HCT116 (cell line): ENCODE measurements around the gene DND1. TPM values are rescaled to one million over a fixed set of nuclear protein-coding genes. Genes with fewer than 3 reads are reported as not detected.
"Not testable (repeated sequence)": the region's sequence is repeated elsewhere in the genome, so short reads cannot be mapped to it uniquely, and the experiment has no call there.

Source experiments
- ATAC-seq: fragments of 200-7000 bp; cut with Tn5 transposase; 2 replicates; pipeline ENCODE4 v1.9.1; 2020; ENCODE audit warnings: mild to moderate bottlenecking, moderate library complexity
- BruUV-seq: library from RNA; stranded (reverse); fragments of 400-500 nt; replicated peaks from 2 replicates; lab custom pipeline; 2021; lab: Mats Ljungman, UMichigan
- CTCF ChIA-PET: fragments of 300-600 bp; sonication (Branson Sonifier 250); formaldehyde crosslinking; loops from one replicate; lab custom pipeline; 2021; ENCODE audit warnings: antibody characterized with exemption; lab: Charles Lee
- POLR2A ChIA-PET: fragments of 300-600, 350-600 bp; sonication (Branson Sonifier 250); formaldehyde crosslinking; loops from one replicate; lab custom pipeline; 2021; ENCODE audit warnings: antibody characterized with exemption; lab: Charles Lee
- RAD21 ChIA-PET, 2 experiments: fragments of 300-600 bp; sonication (Branson Sonifier 250); formaldehyde crosslinking; loops; one replicate each; lab custom pipeline; 2023; ENCODE audit warnings: low total read pairs in 2 of 2; ENCODE audit not compliant: uncharacterized antibody in 2 of 2, unreplicated experiment in 2 of 2, low non-redundant PET in 1 of 2; lab: Charles Lee
- DNase-seq: peaks from one replicate; pipeline ENCODE4 v3.0.0-alpha.2; 2010; ENCODE audit warnings: low read depth, low spot score
- H2AFZ ChIP-seq: fragments of 200-600 bp; shearing (Covaris generic), sonication (generic); 2 replicates; pipeline ENCODE4 v1.6.1; 2017; ENCODE audit warnings: low read depth, mixed run types, mixed read lengths, antibody characterized with exemption, low read length; ENCODE audit not compliant: poor library complexity, severe bottlenecking
- H3K27ac ChIP-seq: 2 replicates; pipeline ENCODE4 v1.5.1; 2012; ENCODE audit warnings: low read depth, low read length
- H3K27me3 ChIP-seq: fragments of 200-600 bp; sonication (generic); 2 replicates; pipeline ENCODE4 v1.6.1; 2016; ENCODE audit warnings: mixed run types, low read length, mixed read lengths; ENCODE audit not compliant: insufficient read depth
- H3K36me3 ChIP-seq, 2 experiments: fragments of 200-500 bp in 1 of 2; fragments of 200-600 bp in 1 of 2; sonication (Bioruptor generic) in 1 of 2; sonication (generic) in 1 of 2; 2 replicates each; pipeline versions ENCODE4 v1.5.1 to v1.6.1; 2014 to 2016; ENCODE audit warnings: low read length in 2 of 2, inconsistent platforms in 1 of 2, mixed read lengths in 1 of 2, mixed run types in 1 of 2; ENCODE audit not compliant: insufficient read depth in 2 of 2, control insufficient read depth in 1 of 2
- H3K4me1 ChIP-seq, 2 experiments: fragments of 200-600 bp in 1 of 2; sonication (generic) in 1 of 2; 2 replicates each; pipeline versions ENCODE4 v1.5.1 to v1.6.1; 2012 to 2017; ENCODE audit warnings: low read length in 2 of 2, inconsistent platforms in 1 of 2, mild to moderate bottlenecking in 1 of 2, mixed read lengths in 1 of 2, mixed run types in 1 of 2, moderate library complexity in 1 of 2; ENCODE audit not compliant: insufficient read depth in 2 of 2, control insufficient read depth in 1 of 2
- H3K4me2 ChIP-seq: fragments of 200-600 bp; sonication (generic); 2 replicates; pipeline ENCODE4 v1.6.1; 2017; ENCODE audit warnings: mixed run types, low read length, mixed read lengths
- H3K4me3 ChIP-seq, 2 experiments: fragments of 200-600 bp in 1 of 2; sonication (generic) in 1 of 2; replicated peaks in 1 of 2; 2 replicates each; pipeline ENCODE4 v1.5.1; 2011 to 2016; ENCODE audit warnings: low read length in 2 of 2, control low read depth in 1 of 2, low read depth in 1 of 2, mild to moderate bottlenecking in 1 of 2, mixed read lengths in 1 of 2, mixed run types in 1 of 2
- H3K79me2 ChIP-seq: fragments of 200-600 bp; sonication (generic); 2 replicates; pipeline ENCODE4 v1.6.1; 2017; ENCODE audit warnings: mild to moderate bottlenecking, mixed run types, low read length, moderate library complexity, mixed read lengths; ENCODE audit not compliant: insufficient read depth
- H3K9ac ChIP-seq: fragments of 200-600 bp; sonication (generic); 2 replicates; pipeline ENCODE4 v1.6.1; 2016; ENCODE audit warnings: low read length, mixed read lengths
- H3K9me2 ChIP-seq: fragments of 200-600 bp; sonication (generic), shearing (Covaris generic); 2 replicates; pipeline ENCODE4 v1.6.1; 2017; ENCODE audit warnings: mixed run types, mild to moderate bottlenecking, moderate library complexity; ENCODE audit not compliant: insufficient read depth
- H3K9me3 ChIP-seq, 2 experiments: fragments of 200-500 bp in 1 of 2; fragments of 200-600 bp in 1 of 2; sonication (Bioruptor generic) in 1 of 2; sonication (generic) in 1 of 2; 2 replicates each; pipeline ENCODE4 v1.6.1; 2014 to 2017; ENCODE audit warnings: low read length in 2 of 2, mixed read lengths in 2 of 2, inconsistent platforms in 1 of 2, low read depth in 1 of 2, mild to moderate bottlenecking in 1 of 2, mixed run types in 1 of 2, moderate library complexity in 1 of 2; ENCODE audit not compliant: control insufficient read depth in 1 of 2, insufficient read depth in 1 of 2
- H4K20me1 ChIP-seq: fragments of 200-600 bp; sonication (generic), shearing (Covaris generic); 2 replicates; pipeline ENCODE4 v1.6.1; 2017; ENCODE audit warnings: mixed run types, mild to moderate bottlenecking, moderate library complexity; ENCODE audit not compliant: insufficient read depth
- CBX3 ChIP-seq: IDR thresholded peaks from 2 replicates; pipeline ENCODE4 v1.6.1; 2012; ENCODE audit warnings: low read depth
- EGR1 ChIP-seq: IDR thresholded peaks from 2 replicates; pipeline ENCODE4 v1.6.1; 2012; ENCODE audit warnings: low read depth
- EZH2 ChIP-seq: fragments of 200-600 bp; sonication (generic); IDR thresholded peaks from 2 replicates; pipeline ENCODE4 v1.6.1; 2017; ENCODE audit warnings: antibody characterized with exemption, mixed run types
- EZH2phosphoT487 ChIP-seq: fragments of 200-600 bp; IDR thresholded peaks from 2 replicates; pipeline ENCODE4 v1.6.1; 2018; ENCODE audit warnings: antibody characterized with exemption, borderline replicate concordance
- FOSL1 ChIP-seq: IDR thresholded peaks from 2 replicates; pipeline ENCODE4 v1.6.1; 2012; ENCODE audit warnings: low read depth
- JUND ChIP-seq: IDR thresholded peaks from 2 replicates; pipeline ENCODE4 v1.6.1; 2012
- POLR2A ChIP-seq: IDR thresholded peaks from 2 replicates; pipeline ENCODE4 v1.7.0; 2011; ENCODE audit warnings: borderline replicate concordance; ENCODE audit not compliant: insufficient read depth, insufficient read length; ENCODE audit errors: extremely low read depth
- POLR2AphosphoS5 ChIP-seq: IDR thresholded peaks from 2 replicates; pipeline ENCODE4 v1.6.1; 2011; ENCODE audit warnings: mild to moderate bottlenecking, low read depth, low read length, moderate library complexity
- RAD21 ChIP-seq: IDR thresholded peaks from 2 replicates; pipeline ENCODE4 v1.6.1; 2012; ENCODE audit warnings: low read depth, mild to moderate bottlenecking
- SP1 ChIP-seq: IDR thresholded peaks from 2 replicates; pipeline ENCODE4 v1.6.1; 2012; ENCODE audit warnings: low read depth
- SRF ChIP-seq: IDR thresholded peaks from 2 replicates; pipeline ENCODE4 v1.6.1; 2012; ENCODE audit warnings: low read depth
- TCF7L2 ChIP-seq: IDR thresholded peaks from 2 replicates; pipeline ENCODE4 v1.7.0; 2011; ENCODE audit warnings: borderline replicate concordance, inconsistent platforms; ENCODE audit not compliant: insufficient read depth, insufficient read length; ENCODE audit errors: extremely low read depth
- YY1 ChIP-seq: IDR thresholded peaks from 2 replicates; pipeline ENCODE4 v1.6.1; 2011; ENCODE audit warnings: low read length, low read depth, moderate library complexity, mild to moderate bottlenecking; ENCODE audit not compliant: insufficient replicate concordance; ENCODE audit errors: extremely low read depth
- ZFX ChIP-seq: fragments of 450-650 bp; IDR thresholded peaks from 2 replicates; pipeline ENCODE4 v1.6.1; 2017
- ZNF274 ChIP-seq: fragments of 200-500 bp; sonication (Bioruptor generic); IDR thresholded peaks from 2 replicates; pipeline ENCODE4 v1.6.1; 2014; ENCODE audit warnings: mild to moderate bottlenecking, low read depth, low read length, inconsistent platforms
- intact Hi-C: fragments of 100-400 bp; cut with micrococcal nuclease; formaldehyde crosslinking; loops from 2 replicates; pipeline ENCODE4 v1.10.0; 2022
- total RNA-seq: library from RNA; stranded (reverse); gene quantifications from one replicate; pipeline ENCODE4 v1.2.1, GENCODE V29; 2021; ENCODE audit not compliant: unreplicated experiment
- TF ChIP-seq, protein P1 (sequence below): IDR thresholded peaks from 2 replicates; pipeline ENCODE4 v1.6.1; 2012; ENCODE audit warnings: low read depth
- TF ChIP-seq, protein P2 (sequence below): IDR thresholded peaks from 2 replicates; pipeline ENCODE4 v1.6.1; 2012
- TF ChIP-seq, protein P3 (sequence below): IDR thresholded peaks from 2 replicates; pipeline ENCODE4 v1.6.1; 2011; ENCODE audit warnings: mild to moderate bottlenecking, low read length, moderate library complexity; ENCODE audit not compliant: insufficient replicate concordance; ENCODE audit errors: extremely low read depth

Gene DND1
- total RNA-seq, 1 experiment from 2014 or later = 2.3 TPM

DNA sequence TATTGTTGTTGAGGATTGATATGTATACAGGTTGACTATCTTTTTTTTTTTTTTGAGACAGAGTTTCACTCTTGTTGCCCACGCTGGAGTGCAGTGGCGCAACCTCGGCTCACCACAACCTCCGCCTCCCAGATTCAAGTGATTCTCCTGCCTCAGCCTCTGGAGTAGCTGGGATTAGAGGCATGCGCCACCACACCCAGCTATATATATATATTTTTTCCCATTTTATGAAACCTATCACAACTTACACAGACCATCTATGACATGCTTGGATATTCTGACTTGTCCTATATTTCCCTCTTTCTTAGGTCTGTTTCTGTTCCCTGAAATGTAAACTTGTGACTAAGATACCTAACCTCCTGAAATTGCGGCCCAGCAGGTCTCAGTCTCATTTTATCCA lies 45.4 kb downstream of the DND1 start:
- Histone ChIP-seq H2AFZ (no peak overlapping the region), H3K27ac (no peak overlapping the region), H3K9ac (no peak overlapping the region), H3K4me2 (no peak overlapping the region), H3K27me3 (no peaks in the 10 kb centered on the region), H3K36me3 (no peaks in the 10 kb centered on the region), H3K9me2 (no peaks in the 10 kb centered on the region), H3K4me3 (no peak overlapping the region), H3K79me2 (no peaks in the 10 kb centered on the region), H3K4me1 (peaks cover 0 to 14% of the 10 kb centered on the region in 2 experiments; a peak in 2 of 4 replicates), H4K20me1 (no peaks in the 10 kb centered on the region), H3K9me3 (no peaks in the 10 kb centered on the region)
- BruUV-seq = no TSS peak
- intact Hi-C loops = no loop called here
- TF ChIP-seq POLR2AphosphoS5 (no peak), EGR1 (no peak), CBX3 (no peak), POLR2A (no peak), EZH2 (no peak), FOSL1 (no peak), YY1 (no peak), ZFX (no peak), SRF (no peak), RAD21 (no peak), JUND (no peak), SP1 (no peak), ZNF274 (no peak), TCF7L2 (no peak), EZH2phosphoT487 (no peak)
- TF ChIP-seq, protein P1, sequence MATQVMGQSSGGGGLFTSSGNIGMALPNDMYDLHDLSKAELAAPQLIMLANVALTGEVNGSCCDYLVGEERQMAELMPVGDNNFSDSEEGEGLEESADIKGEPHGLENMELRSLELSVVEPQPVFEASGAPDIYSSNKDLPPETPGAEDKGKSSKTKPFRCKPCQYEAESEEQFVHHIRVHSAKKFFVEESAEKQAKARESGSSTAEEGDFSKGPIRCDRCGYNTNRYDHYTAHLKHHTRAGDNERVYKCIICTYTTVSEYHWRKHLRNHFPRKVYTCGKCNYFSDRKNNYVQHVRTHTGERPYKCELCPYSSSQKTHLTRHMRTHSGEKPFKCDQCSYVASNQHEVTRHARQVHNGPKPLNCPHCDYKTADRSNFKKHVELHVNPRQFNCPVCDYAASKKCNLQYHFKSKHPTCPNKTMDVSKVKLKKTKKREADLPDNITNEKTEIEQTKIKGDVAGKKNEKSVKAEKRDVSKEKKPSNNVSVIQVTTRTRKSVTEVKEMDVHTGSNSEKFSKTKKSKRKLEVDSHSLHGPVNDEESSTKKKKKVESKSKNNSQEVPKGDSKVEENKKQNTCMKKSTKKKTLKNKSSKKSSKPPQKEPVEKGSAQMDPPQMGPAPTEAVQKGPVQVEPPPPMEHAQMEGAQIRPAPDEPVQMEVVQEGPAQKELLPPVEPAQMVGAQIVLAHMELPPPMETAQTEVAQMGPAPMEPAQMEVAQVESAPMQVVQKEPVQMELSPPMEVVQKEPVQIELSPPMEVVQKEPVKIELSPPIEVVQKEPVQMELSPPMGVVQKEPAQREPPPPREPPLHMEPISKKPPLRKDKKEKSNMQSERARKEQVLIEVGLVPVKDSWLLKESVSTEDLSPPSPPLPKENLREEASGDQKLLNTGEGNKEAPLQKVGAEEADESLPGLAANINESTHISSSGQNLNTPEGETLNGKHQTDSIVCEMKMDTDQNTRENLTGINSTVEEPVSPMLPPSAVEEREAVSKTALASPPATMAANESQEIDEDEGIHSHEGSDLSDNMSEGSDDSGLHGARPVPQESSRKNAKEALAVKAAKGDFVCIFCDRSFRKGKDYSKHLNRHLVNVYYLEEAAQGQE = no peak
- TF ChIP-seq, protein P2, sequence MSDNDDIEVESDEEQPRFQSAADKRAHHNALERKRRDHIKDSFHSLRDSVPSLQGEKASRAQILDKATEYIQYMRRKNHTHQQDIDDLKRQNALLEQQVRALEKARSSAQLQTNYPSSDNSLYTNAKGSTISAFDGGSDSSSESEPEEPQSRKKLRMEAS = no peak
- TF ChIP-seq, protein P3, sequence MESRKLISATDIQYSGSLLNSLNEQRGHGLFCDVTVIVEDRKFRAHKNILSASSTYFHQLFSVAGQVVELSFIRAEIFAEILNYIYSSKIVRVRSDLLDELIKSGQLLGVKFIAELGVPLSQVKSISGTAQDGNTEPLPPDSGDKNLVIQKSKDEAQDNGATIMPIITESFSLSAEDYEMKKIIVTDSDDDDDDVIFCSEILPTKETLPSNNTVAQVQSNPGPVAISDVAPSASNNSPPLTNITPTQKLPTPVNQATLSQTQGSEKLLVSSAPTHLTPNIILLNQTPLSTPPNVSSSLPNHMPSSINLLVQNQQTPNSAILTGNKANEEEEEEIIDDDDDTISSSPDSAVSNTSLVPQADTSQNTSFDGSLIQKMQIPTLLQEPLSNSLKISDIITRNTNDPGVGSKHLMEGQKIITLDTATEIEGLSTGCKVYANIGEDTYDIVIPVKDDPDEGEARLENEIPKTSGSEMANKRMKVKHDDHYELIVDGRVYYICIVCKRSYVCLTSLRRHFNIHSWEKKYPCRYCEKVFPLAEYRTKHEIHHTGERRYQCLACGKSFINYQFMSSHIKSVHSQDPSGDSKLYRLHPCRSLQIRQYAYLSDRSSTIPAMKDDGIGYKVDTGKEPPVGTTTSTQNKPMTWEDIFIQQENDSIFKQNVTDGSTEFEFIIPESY = no peak
- DNase-seq (no peak), ATAC-seq (no peak)
- RAD21 ChIA-PET = no interaction called here
- CTCF ChIA-PET = no interaction called here
- POLR2A ChIA-PET = no interaction called here

DNA sequence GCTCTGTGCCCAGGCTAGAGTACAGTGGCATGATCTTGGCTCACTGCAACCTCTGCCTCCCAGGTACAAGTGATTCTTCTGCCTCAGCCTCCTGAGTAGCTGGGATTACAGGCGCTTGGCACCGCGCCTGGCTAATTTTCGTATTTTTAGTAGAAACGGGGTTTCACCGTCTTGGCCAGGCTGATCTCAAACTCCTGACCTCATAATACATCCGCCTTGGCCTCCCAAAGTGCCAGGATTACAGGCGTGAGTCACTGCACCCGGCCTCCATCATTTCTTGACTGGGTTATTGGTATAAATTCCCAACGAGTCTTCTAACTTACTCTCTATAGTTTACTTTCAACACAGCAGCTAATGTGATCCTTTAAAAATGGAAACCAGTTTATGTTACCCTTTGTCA lies 48.5 kb downstream of the DND1 start:
- H3K27ac ChIP-seq, RAD21 ChIA-PET, ATAC-seq, intact Hi-C loops, BruUV-seq, H4K20me1 ChIP-seq, H3K36me3 ChIP-seq, DNase-seq, H3K79me2 ChIP-seq, POLR2A ChIA-PET, H3K9ac ChIP-seq, CTCF ChIA-PET, H3K9me3 ChIP-seq, H3K4me3 ChIP-seq, H3K9me2 ChIP-seq, H3K27me3 ChIP-seq: not testable (repeated sequence)
- Histone ChIP-seq H3K4me1 (peaks cover 0 to 14% of the 10 kb centered on the region in 2 experiments; a peak in 2 of 4 replicates), H3K4me2 (peak overlapping the region; percentile 28; the same call in 1 of the 2 replicates), H2AFZ (peak overlapping the region; percentile 56)
